HEK293 (cell line): ENCODE results near the gene CAP2.

Experiments used
- CTCF ChIA-PET: fragments of 350-600 bp; formaldehyde crosslinking; extraction: SDS; loops from one replicate; lab custom pipeline; 2021; ENCODE audit warnings: antibody characterized with exemption; lab: Yijun Ruan, JAX
- POLR2A ChIA-PET: fragments of 300-600 bp; formaldehyde crosslinking; extraction: SDS; loops from one replicate; lab custom pipeline; 2020; ENCODE audit warnings: antibody characterized with exemption, inconsistent platforms; lab: Yijun Ruan, JAX
- H3K27ac ChIP-seq: fragments of 200-500 bp; sonication (Bioruptor generic); 2 replicates; pipeline ENCODE4 v1.5.1; 2014; ENCODE audit warnings: low read depth, low read length, control low read depth, inconsistent platforms; ENCODE audit errors: extremely low read depth
- H3K36me3 ChIP-seq, 2 experiments: fragments of 200-500 bp in 1 of 2; sonication (Bioruptor generic) in 1 of 2; 1 replicate in 1 of 2; 2 replicates in 1 of 2; pipeline ENCODE4 v1.5.1; 2014 to 2017; ENCODE audit warnings: inconsistent platforms in 2 of 2, low read length in 2 of 2; ENCODE audit not compliant: control insufficient read depth in 2 of 2, insufficient read depth in 1 of 2
- H3K4me1 ChIP-seq: fragments of 200-500 bp; sonication (Bioruptor generic); 2 replicates; pipeline ENCODE4 v1.5.1; 2014; ENCODE audit warnings: mild to moderate bottlenecking, low read length, inconsistent platforms; ENCODE audit not compliant: control insufficient read depth, insufficient read depth
- H3K4me3 ChIP-seq: 2 replicates; pipeline ENCODE4 v1.5.1; 2011; ENCODE audit warnings: low read depth, mild to moderate bottlenecking, control low read depth, low read length, moderate library complexity
- H3K9me3 ChIP-seq: fragments of 200-500 bp; sonication (Bioruptor generic); 2 replicates; pipeline ENCODE4 v1.5.1; 2014; ENCODE audit warnings: low read depth, low read length, inconsistent platforms; ENCODE audit not compliant: control insufficient read depth, insufficient read depth
- GLIS1 ChIP-seq: fragments of 450-650 bp; formaldehyde crosslinking; IDR thresholded peaks from 2 replicates; pipeline ENCODE4 v1.5.1; 2016; ENCODE audit warnings: missing biosample characterization, missing genetic modification characterization
- IKZF3 ChIP-seq: fragments of 450-650 bp; IDR thresholded peaks from 2 replicates; pipeline ENCODE4 v1.5.0; 2018; ENCODE audit warnings: missing biosample characterization, mild to moderate bottlenecking, missing genetic modification characterization, moderate library complexity
- MZF1 ChIP-seq: fragments of 450-650 bp; formaldehyde crosslinking; IDR thresholded peaks from 2 replicates; pipeline ENCODE4 v1.5.1; 2017; ENCODE audit warnings: missing biosample characterization, missing genetic modification characterization, borderline replicate concordance
- PRDM1 ChIP-seq: fragments of 450-650 bp; formaldehyde crosslinking; IDR thresholded peaks from 2 replicates; pipeline ENCODE4; 2016; ENCODE audit warnings: missing biosample characterization, missing genetic modification characterization
- SETDB1 ChIP-seq: IDR thresholded peaks from one replicate; pipeline ENCODE4 v1.6.1; 2017; ENCODE audit warnings: mild to moderate bottlenecking, low read length, moderate library complexity, mixed read lengths; ENCODE audit not compliant: insufficient read length
- SP3 ChIP-seq: fragments of 450-650 bp; formaldehyde crosslinking; IDR thresholded peaks from 2 replicates; pipeline ENCODE4 v1.5.1; 2016; ENCODE audit warnings: missing biosample characterization, missing genetic modification characterization
- SP7 ChIP-seq: fragments of 450-650 bp; formaldehyde crosslinking; IDR thresholded peaks from 2 replicates; pipeline ENCODE4 v1.5.1; 2016; ENCODE audit warnings: missing biosample characterization, missing genetic modification characterization
- ZBTB20 ChIP-seq: fragments of 450-650 bp; formaldehyde crosslinking; IDR thresholded peaks from 2 replicates; pipeline ENCODE4 v1.5.1; 2016; ENCODE audit warnings: missing biosample characterization, missing genetic modification characterization
- ZBTB44 ChIP-seq: fragments of 450-650 bp; IDR thresholded peaks from 2 replicates; pipeline ENCODE4 v1.5.1; 2018; ENCODE audit warnings: missing biosample characterization, mild to moderate bottlenecking, missing genetic modification characterization
- ZFP37 ChIP-seq: fragments of 450-650 bp; formaldehyde crosslinking; IDR thresholded peaks from 2 replicates; pipeline ENCODE4 v1.5.1; 2016; ENCODE audit warnings: missing biosample characterization, missing genetic modification characterization
- ZNF133 ChIP-seq: fragments of 450-650 bp; formaldehyde crosslinking; IDR thresholded peaks from 2 replicates; pipeline ENCODE4 v1.5.1; 2016; ENCODE audit warnings: missing biosample characterization, missing genetic modification characterization
- ZNF146 ChIP-seq: fragments of 450-650 bp; formaldehyde crosslinking; IDR thresholded peaks from 2 replicates; pipeline ENCODE4 v1.5.1; 2016; ENCODE audit warnings: missing biosample characterization, missing genetic modification characterization
- ZNF239 ChIP-seq: fragments of 450-650 bp; formaldehyde crosslinking; IDR thresholded peaks from 2 replicates; pipeline ENCODE4 v1.5.1; 2016; ENCODE audit warnings: missing biosample characterization, missing genetic modification characterization
- ZNF24 ChIP-seq: fragments of 450-650 bp; formaldehyde crosslinking; IDR thresholded peaks from 2 replicates; pipeline ENCODE4 v1.5.1; 2016; ENCODE audit warnings: missing biosample characterization, missing genetic modification characterization
- ZNF521 ChIP-seq: fragments of 450-650 bp; formaldehyde crosslinking; IDR thresholded peaks from 2 replicates; pipeline ENCODE4 v1.5.1; 2017; ENCODE audit warnings: missing biosample characterization, mild to moderate bottlenecking, missing genetic modification characterization
- ZNF529 ChIP-seq: fragments of 450-650 bp; formaldehyde crosslinking; IDR thresholded peaks from 2 replicates; pipeline ENCODE4 v1.5.1; 2017; ENCODE audit warnings: missing genetic modification characterization, missing biosample characterization; ENCODE audit not compliant: insufficient replicate concordance
- ZNF549 ChIP-seq: fragments of 450-650 bp; IDR thresholded peaks from 2 replicates; pipeline ENCODE4 v1.5.1; 2018; ENCODE audit warnings: missing biosample characterization, missing genetic modification characterization, mild to moderate bottlenecking, inconsistent platforms, moderate library complexity
- ZNF555 ChIP-seq: fragments of 450-650 bp; formaldehyde crosslinking; conservative IDR thresholded peaks from 2 replicates; pipeline ENCODE4 v1.5.1; 2017; ENCODE audit warnings: missing biosample characterization, mild to moderate bottlenecking, missing genetic modification characterization, inconsistent platforms
- ZNF558 ChIP-seq: fragments of 450-650 bp; formaldehyde crosslinking; IDR thresholded peaks from 2 replicates; pipeline ENCODE4 v1.5.1; 2016; ENCODE audit warnings: missing biosample characterization, missing genetic modification characterization
- ZNF585B ChIP-seq: fragments of 450-650 bp; formaldehyde crosslinking; IDR thresholded peaks from 2 replicates; pipeline ENCODE4 v1.5.1; 2016; ENCODE audit warnings: missing biosample characterization, missing genetic modification characterization
- ZNF626 ChIP-seq: fragments of 450-650 bp; sonication (Bioruptor Pico); formaldehyde crosslinking; IDR thresholded peaks from 2 replicates; pipeline ENCODE4 v1.5.1; 2018; ENCODE audit warnings: missing biosample characterization, missing genetic modification characterization, inconsistent platforms
- ZNF707 ChIP-seq: fragments of 450-650 bp; formaldehyde crosslinking; IDR thresholded peaks from 2 replicates; pipeline ENCODE4 v1.5.1; 2016; ENCODE audit warnings: missing biosample characterization, missing genetic modification characterization
- ZNF791 ChIP-seq: fragments of 450-650 bp; formaldehyde crosslinking; IDR thresholded peaks from 2 replicates; pipeline ENCODE4 v1.5.1; 2016; ENCODE audit warnings: missing biosample characterization, missing genetic modification characterization
- ZNF830 ChIP-seq: fragments of 450-650 bp; IDR thresholded peaks from 2 replicates; pipeline ENCODE4 v1.5.0; 2018; ENCODE audit warnings: missing biosample characterization, missing genetic modification characterization, low read depth, mild to moderate bottlenecking, moderate library complexity
- ZSCAN23 ChIP-seq: fragments of 450-650 bp; formaldehyde crosslinking; IDR thresholded peaks from 2 replicates; pipeline ENCODE4 v1.5.1; 2016; ENCODE audit warnings: missing biosample characterization, missing genetic modification characterization
- TF ChIP-seq, protein P1 (sequence below): fragments of 450-650 bp; formaldehyde crosslinking; IDR thresholded peaks from 2 replicates; pipeline ENCODE4 v1.5.1; 2016; ENCODE audit warnings: missing biosample characterization, missing genetic modification characterization
- TF ChIP-seq, protein P2 (sequence below): fragments of 450-650 bp; formaldehyde crosslinking; IDR thresholded peaks from 2 replicates; pipeline ENCODE4 v1.5.1; 2016; ENCODE audit warnings: missing biosample characterization, missing genetic modification characterization
- TF ChIP-seq, protein P3 (sequence below): fragments of 450-650 bp; formaldehyde crosslinking; IDR thresholded peaks from 2 replicates; pipeline ENCODE4 v1.5.1; 2017; ENCODE audit warnings: missing biosample characterization, missing genetic modification characterization
- TF ChIP-seq, protein P4 (sequence below): fragments of 450-650 bp; formaldehyde crosslinking; IDR thresholded peaks from 2 replicates; pipeline ENCODE4 v1.5.1; 2016; ENCODE audit warnings: missing biosample characterization, missing genetic modification characterization

The CAP2 gene

DNA sequence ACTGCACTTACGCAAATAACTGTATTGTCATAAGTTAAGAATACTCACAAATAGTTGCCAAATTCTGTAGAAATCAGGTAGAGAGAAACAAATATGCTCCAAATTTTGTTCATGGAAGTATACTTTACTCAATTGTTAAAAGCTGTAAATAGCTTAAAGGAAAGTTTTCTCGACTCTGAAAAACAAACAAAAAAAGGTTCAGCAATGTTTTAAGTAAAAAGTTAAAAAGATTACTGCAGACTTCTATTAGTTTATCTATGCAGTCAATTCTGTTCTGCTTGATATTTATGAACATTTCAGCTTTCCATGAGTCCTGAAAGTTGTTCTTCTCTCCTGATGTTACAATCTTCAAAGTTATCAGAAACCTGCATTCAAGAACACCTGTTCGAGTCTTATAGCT is 169.2 kb downstream of the CAP2 start:
- TF ChIP-seq PRDM1 (tag by site-specific recombination) (no peak), IKZF3 (tag by site-specific recombination) (no peak), ZNF549 (peak; percentile 50; the same call in 1 of the 2 replicates), SETDB1 (peak; percentile 97), ZSCAN23 (tag by site-specific recombination) (no peak), ZNF707 (no peak), ZFP37 (no peak), ZNF133 (no peak), ZNF529 (tag by site-specific recombination) (peak; percentile 55)
- TF ChIP-seq, protein P1, sequence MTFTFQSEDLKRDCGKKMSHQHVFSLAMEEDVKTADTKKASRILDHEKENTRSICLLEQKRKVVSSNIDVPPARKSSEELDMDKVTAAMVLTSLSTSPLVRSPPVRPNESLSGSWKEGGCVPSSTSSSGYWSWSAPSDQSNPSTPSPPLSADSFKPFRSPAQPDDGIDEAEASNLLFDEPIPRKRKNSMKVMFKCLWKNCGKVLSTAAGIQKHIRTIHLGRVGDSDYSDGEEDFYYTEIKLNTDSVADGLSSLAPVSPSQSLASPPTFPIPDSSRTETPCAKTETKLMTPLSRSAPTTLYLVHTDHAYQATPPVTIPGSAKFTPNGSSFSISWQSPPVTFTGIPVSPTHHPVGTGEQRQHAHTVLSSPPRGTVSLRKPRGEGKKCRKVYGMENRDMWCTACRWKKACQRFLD (tag by site-specific recombination): no peak
- TF ChIP-seq, protein P2, sequence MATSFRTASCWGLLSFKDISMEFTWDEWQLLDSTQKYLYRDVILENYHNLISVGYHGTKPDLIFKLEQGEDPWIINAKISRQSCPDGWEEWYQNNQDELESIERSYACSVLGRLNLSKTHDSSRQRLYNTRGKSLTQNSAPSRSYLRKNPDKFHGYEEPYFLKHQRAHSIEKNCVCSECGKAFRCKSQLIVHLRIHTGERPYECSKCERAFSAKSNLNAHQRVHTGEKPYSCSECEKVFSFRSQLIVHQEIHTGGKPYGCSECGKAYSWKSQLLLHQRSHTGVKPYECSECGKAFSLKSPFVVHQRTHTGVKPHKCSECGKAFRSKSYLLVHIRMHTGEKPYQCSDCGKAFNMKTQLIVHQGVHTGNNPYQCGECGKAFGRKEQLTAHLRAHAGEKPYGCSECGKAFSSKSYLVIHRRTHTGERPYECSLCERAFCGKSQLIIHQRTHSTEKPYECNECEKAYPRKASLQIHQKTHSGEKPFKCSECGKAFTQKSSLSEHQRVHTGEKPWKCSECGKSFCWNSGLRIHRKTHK (tag by site-specific recombination): peak; percentile 41; the same call in 1 of the 2 replicates
- Histone ChIP-seq H3K27ac (no peak overlapping the region), H3K9me3 (no peaks in the 10 kb centered on the region), H3K36me3 (no peaks in the 10 kb centered on the region), H3K4me1 (no peaks in the 10 kb centered on the region), H3K4me3 (no peak overlapping the region)
- ChIA-PET CTCF (interaction anchor here (0.6 kb wide), 1 partner anchor 712 kb away, joined by 3 read pairs; no protein-coding TSS in a partner anchor), POLR2A (no interaction called here)

DNA sequence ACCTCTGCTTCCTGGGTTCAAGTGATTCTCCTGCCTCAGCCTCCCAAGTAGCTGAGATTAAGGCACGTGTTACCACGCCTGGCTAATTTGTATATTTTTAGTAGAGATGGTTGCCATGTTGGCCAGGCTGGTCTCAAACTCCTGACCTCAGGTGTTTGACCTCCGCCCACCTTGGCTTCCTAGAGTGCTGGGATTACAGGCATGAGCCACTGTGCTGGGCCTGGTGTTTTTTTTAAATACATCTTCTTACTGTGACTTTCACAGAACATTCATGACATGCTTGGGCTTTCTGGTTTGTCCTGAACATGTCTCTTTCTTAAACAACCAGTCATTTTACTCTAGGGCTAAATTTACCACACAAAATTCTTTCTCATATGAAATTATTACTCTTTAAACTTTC is 172.0 kb downstream of the CAP2 start:
- no peaks in the 10 kb centered on the region for H3K9me3 ChIP-seq
- ChIA-PET POLR2A (no interaction called here), CTCF (no interaction called here)
- H3K4me3 ChIP-seq: no peak overlapping the region
- H3K27ac ChIP-seq: no peak overlapping the region
- H3K4me1 ChIP-seq: no peaks in the 10 kb centered on the region
- H3K36me3 ChIP-seq: no peaks in the 10 kb centered on the region
- TF ChIP-seq ZNF585B (tag by site-specific recombination): no peak
- TF ChIP-seq, protein P3, sequence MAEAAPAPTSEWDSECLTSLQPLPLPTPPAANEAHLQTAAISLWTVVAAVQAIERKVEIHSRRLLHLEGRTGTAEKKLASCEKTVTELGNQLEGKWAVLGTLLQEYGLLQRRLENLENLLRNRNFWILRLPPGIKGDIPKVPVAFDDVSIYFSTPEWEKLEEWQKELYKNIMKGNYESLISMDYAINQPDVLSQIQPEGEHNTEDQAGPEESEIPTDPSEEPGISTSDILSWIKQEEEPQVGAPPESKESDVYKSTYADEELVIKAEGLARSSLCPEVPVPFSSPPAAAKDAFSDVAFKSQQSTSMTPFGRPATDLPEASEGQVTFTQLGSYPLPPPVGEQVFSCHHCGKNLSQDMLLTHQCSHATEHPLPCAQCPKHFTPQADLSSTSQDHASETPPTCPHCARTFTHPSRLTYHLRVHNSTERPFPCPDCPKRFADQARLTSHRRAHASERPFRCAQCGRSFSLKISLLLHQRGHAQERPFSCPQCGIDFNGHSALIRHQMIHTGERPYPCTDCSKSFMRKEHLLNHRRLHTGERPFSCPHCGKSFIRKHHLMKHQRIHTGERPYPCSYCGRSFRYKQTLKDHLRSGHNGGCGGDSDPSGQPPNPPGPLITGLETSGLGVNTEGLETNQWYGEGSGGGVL (tag by site-specific recombination): no peak
- TF ChIP-seq ZNF146 (tag by site-specific recombination): no peak
- no peak for TF ChIP-seq SP7
- TF ChIP-seq ZNF830 (tag by site-specific recombination): no peak
- TF ChIP-seq MZF1 (tag by site-specific recombination): no peak
- no peak for TF ChIP-seq ZNF239
- TF ChIP-seq ZBTB20 (tag by site-specific recombination): no peak
- no peak for TF ChIP-seq ZNF791 (tag by site-specific recombination)
- no peak for TF ChIP-seq SP3 (tag by site-specific recombination)
- TF ChIP-seq GLIS1 (tag by site-specific recombination): no peak
- no peak for TF ChIP-seq ZNF521
- TF ChIP-seq ZBTB44 (tag by site-specific recombination): no peak
- TF ChIP-seq ZNF555 (tag by site-specific recombination): no peak
- TF ChIP-seq, protein P4, sequence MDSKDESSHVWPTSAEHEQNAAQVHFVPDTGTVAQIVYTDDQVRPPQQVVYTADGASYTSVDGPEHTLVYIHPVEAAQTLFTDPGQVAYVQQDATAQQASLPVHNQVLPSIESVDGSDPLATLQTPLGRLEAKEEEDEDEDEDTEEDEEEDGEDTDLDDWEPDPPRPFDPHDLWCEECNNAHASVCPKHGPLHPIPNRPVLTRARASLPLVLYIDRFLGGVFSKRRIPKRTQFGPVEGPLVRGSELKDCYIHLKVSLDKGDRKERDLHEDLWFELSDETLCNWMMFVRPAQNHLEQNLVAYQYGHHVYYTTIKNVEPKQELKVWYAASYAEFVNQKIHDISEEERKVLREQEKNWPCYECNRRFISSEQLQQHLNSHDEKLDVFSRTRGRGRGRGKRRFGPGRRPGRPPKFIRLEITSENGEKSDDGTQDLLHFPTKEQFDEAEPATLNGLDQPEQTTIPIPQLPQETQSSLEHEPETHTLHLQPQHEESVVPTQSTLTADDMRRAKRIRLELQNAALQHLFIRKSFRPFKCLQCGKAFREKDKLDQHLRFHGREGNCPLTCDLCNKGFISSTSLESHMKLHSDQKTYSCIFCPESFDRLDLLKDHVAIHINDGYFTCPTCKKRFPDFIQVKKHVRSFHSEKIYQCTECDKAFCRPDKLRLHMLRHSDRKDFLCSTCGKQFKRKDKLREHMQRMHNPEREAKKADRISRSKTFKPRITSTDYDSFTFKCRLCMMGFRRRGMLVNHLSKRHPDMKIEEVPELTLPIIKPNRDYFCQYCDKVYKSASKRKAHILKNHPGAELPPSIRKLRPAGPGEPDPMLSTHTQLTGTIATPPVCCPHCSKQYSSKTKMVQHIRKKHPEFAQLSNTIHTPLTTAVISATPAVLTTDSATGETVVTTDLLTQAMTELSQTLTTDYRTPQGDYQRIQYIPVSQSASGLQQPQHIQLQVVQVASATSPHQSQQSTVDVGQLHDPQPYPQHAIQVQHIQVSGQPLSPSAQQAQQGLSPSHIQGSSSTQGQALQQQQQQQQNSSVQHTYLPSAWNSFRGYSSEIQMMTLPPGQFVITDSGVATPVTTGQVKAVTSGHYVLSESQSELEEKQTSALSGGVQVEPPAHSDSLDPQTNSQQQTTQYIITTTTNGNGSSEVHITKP (tag by site-specific recombination): no peak
- TF ChIP-seq ZNF558 (tag by site-specific recombination): no peak
- TF ChIP-seq ZNF24 (tag by site-specific recombination): no peak
- 0 out of 2 replicates have a peak, but pooled peaks have one; percentile 65 for TF ChIP-seq ZNF626 (tag by site-specific recombination)
